NT2/D1 (cell line): Measurements from ENCODE around the gene GJC2.
A peak's percentile ranks its signal among the peaks of the same experiment; 100 is the strongest.

Experiments used
- DNase-seq: peaks from one replicate; pipeline ENCODE4 v3.0.0-alpha.2; 2011; ENCODE audit warnings: low read depth, low spot score
- H3K27me3 ChIP-seq: 2 replicates; pipeline ENCODE4 v1.6.0; 2011; ENCODE audit warnings: mild to moderate bottlenecking; ENCODE audit not compliant: insufficient read length, insufficient read depth
- H3K36me3 ChIP-seq: 2 replicates; pipeline ENCODE4 v1.6.1; 2011; ENCODE audit warnings: mild to moderate bottlenecking, low read length, mixed read lengths; ENCODE audit not compliant: insufficient read depth, insufficient read length
- H3K4me1 ChIP-seq: 2 replicates; pipeline ENCODE4 v1.5.1; 2011; ENCODE audit not compliant: insufficient read depth, insufficient read length
- H3K4me3 ChIP-seq: 2 replicates; pipeline ENCODE4 v1.5.1; 2011; ENCODE audit warnings: low read depth; ENCODE audit not compliant: insufficient read length
- H3K9ac ChIP-seq: 2 replicates; pipeline ENCODE4 v1.6.0; 2011; ENCODE audit warnings: low read depth; ENCODE audit not compliant: insufficient read length
- H3K9me3 ChIP-seq: 2 replicates; pipeline ENCODE4 v1.5.1; 2011; ENCODE audit warnings: mild to moderate bottlenecking, low read length; ENCODE audit not compliant: insufficient read depth
- SUZ12 ChIP-seq: IDR thresholded peaks from 2 replicates; pipeline ENCODE4 v1.6.1; 2011; ENCODE audit not compliant: insufficient read length, insufficient read depth; ENCODE audit errors: extremely low read depth
- YY1 ChIP-seq: IDR thresholded peaks from 2 replicates; pipeline ENCODE4 v1.6.1; 2011; ENCODE audit not compliant: insufficient read length, insufficient read depth
- ZNF274 ChIP-seq: IDR thresholded peaks from 2 replicates; pipeline ENCODE4 v1.6.1; 2011; ENCODE audit warnings: mild to moderate bottlenecking, low read depth, low read length

Gene GJC2

DNA sequence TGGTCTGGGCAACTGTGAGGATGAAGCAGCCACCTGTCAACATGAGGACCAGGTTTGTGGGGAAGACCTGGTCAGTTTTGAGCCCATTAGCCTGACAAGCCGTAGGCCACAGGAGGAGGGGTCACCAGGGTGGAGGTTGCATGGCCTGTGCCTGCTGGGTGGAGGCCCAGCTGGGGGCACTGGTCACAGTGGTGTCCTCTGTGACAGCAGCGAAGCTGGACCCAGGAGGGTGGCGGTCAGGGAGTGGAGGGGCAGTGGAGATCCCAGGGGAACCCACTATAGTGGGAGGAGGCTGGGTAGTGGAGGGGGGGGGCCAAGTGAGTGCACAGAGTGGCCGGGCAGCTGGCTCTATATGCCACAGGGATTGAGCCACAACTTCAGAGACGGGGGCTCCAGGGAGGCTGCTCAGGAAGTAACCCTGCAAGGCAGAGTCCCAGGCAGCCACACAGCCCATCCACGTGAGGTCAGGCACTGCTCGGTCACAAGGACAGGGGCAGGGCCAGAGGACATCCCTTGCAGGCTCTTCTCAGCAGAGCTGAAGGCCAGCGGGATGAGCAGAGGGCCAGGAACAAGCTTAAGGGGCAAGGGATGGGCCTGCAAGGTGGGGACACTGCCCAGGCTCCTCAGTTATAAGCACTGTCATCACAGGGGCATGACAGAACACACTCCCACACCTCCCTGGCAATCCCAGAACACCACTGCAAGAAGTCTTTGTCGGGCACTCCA lies 44.3 kb upstream of the GJC2 start:
- H3K9ac ChIP-seq: no peak overlapping the region
- peaks cover 49% of the 10 kb centered on the region for H3K36me3 ChIP-seq
- no peaks in the 10 kb centered on the region for H3K9me3 ChIP-seq
- no peak overlapping the region for H3K4me3 ChIP-seq
- H3K27me3 ChIP-seq: peaks cover 7% of the 10 kb centered on the region
- DNase-seq: no peak
- TF ChIP-seq YY1 (no peak), ZNF274 (no peak), SUZ12 (no peak)
- peaks cover 12% of the 10 kb centered on the region for H3K4me1 ChIP-seq

- H3K4me1 ChIP-seq: peaks cover 8% of the 10 kb centered on the region
- no peaks in the 10 kb centered on the region for H3K9me3 ChIP-seq
- H3K4me3 ChIP-seq: no peak overlapping the region
- peaks cover 43% of the 10 kb centered on the region for H3K36me3 ChIP-seq
- peaks cover 10% of the 10 kb centered on the region for H3K27me3 ChIP-seq
- no peak overlapping the region for H3K9ac ChIP-seq
- TF ChIP-seq YY1 (no peak), ZNF274 (no peak)
- no peak for DNase-seq
Observed at GRCh38 chr1:228105996-228106799, 43.5 kb upstream of the GJC2 start.

DNA sequence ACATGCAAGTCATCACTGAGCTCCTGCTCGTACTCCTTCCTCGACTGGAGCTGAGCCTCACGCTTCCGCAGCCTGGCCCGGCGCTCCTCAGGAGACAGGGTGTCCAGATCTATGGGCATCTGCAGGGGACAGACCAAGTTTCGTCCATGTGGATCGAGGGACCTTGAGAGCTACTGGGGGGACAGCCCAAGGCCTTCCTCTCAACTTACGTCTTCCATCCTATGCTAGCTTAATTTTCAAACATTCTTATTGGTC lies 43.0 kb upstream of the GJC2 start:
- Histone ChIP-seq H3K27me3 (peaks cover 10% of the 10 kb centered on the region), H3K36me3 (peaks cover 37% of the 10 kb centered on the region), H3K9me3 (no peaks in the 10 kb centered on the region), H3K4me1 (peaks cover 6% of the 10 kb centered on the region), H3K9ac (no peak overlapping the region), H3K4me3 (no peak overlapping the region)
- no peak for DNase-seq
- no peak for TF ChIP-seq YY1
- no peak for TF ChIP-seq ZNF274
- TF ChIP-seq SUZ12: no peak

- Histone ChIP-seq H3K27me3 (peaks cover 10% of the 10 kb centered on the region), H3K4me3 (no peak overlapping the region), H3K4me1 (peaks cover 3% of the 10 kb centered on the region), H3K9ac (peak overlapping the region; percentile 27), H3K9me3 (no peaks in the 10 kb centered on the region), H3K36me3 (peaks cover 36% of the 10 kb centered on the region)
- no peak for DNase-seq
- TF ChIP-seq YY1 (no peak), ZNF274 (no peak), SUZ12 (no peak)
Observed at GRCh38 chr1:228107636-228108035, 42.1 kb upstream of the GJC2 start.

GRCh38 chr1:228108055-228108690 lies 41.6 kb upstream of the GJC2 start:
- H3K4me3 ChIP-seq: peak overlapping the region; percentile 96
- DNase-seq: no peak
- H3K9me3 ChIP-seq: no peaks in the 10 kb centered on the region
- H3K27me3 ChIP-seq: peaks cover 10% of the 10 kb centered on the region
- peaks cover 3% of the 10 kb centered on the region for H3K4me1 ChIP-seq
- peak overlapping the region; percentile 96 for H3K9ac ChIP-seq
- TF ChIP-seq ZNF274: no peak
- no peak for TF ChIP-seq SUZ12
- TF ChIP-seq YY1: no peak
- peaks cover 36% of the 10 kb centered on the region for H3K36me3 ChIP-seq

DNA sequence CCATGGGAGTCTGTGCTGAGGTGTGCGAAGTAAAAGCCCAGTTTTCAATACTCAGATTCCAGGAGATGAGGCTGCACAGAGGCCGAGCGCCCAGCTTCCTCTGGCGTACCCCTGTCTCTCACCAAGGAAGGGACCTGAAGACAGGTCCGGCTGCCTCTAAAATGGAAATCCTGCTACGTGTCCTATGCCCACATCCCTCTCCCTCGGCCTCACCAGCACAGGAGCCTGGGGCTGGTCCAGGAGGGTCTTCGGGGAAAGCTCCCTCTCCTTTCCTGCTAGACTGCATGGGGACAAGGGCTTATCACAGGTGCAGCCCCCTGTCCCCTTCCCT lies 41.0 kb upstream of the GJC2 start:
- H3K36me3 ChIP-seq: peaks cover 36% of the 10 kb centered on the region
- H3K27me3 ChIP-seq: peaks cover 10% of the 10 kb centered on the region
- peak overlapping the region; percentile 96 for H3K9ac ChIP-seq
- DNase-seq: no peak
- TF ChIP-seq YY1 (no peak), ZNF274 (no peak), SUZ12 (no peak)
- H3K4me1 ChIP-seq: peaks cover 3% of the 10 kb centered on the region
- H3K9me3 ChIP-seq: no peaks in the 10 kb centered on the region
- H3K4me3 ChIP-seq: peak overlapping the region; percentile 96
